Measurements from ENCODE around the gene SYTL1.

Gene SYTL1

GRCh38 chr1:27393641-27394281, 51.9 kb downstream of the SYTL1 start:
- H3K27me3 ChIP-seq (ENCODE audit: control insufficient read depth, insufficient read depth, low read length) = no peaks in the 10 kb centered on the region
- no peak for TF ChIP-seq CTCF (IDR thresholded peaks at IDR 0.05)
- H3K79me2 ChIP-seq = no peaks in the 10 kb centered on the region
- no peak overlapping the region for H3K27ac ChIP-seq
- no peak overlapping the region for H3K9ac ChIP-seq
- peaks cover 4% of the 10 kb centered on the region for H3K4me1 ChIP-seq
- no peaks in the 10 kb centered on the region for H3K36me3 ChIP-seq (ENCODE audit: control insufficient read depth, insufficient read depth, low read length)
- no peaks in the 10 kb centered on the region for H3K9me3 ChIP-seq (ENCODE audit: control insufficient read depth, low read length)
- no peak overlapping the region for H3K4me3 ChIP-seq (ENCODE audit: low read depth, low read length)
- no peak overlapping the region for H3K4me2 ChIP-seq (ENCODE audit: low read length)
- H2AFZ ChIP-seq = no peak overlapping the region

GRCh38 chr1:27394282-27394658, 52.4 kb downstream of the SYTL1 start:
- H3K4me3 ChIP-seq (ENCODE audit: low read depth, low read length) = no peak overlapping the region
- H3K4me1 ChIP-seq = peaks cover 4% of the 10 kb centered on the region
- no peaks in the 10 kb centered on the region for H3K9me3 ChIP-seq (ENCODE audit: control insufficient read depth, low read length)
- no peak overlapping the region for H3K9ac ChIP-seq
- no peak overlapping the region for H3K27ac ChIP-seq
- H2AFZ ChIP-seq = no peak overlapping the region
- no peak for TF ChIP-seq CTCF (IDR thresholded peaks at IDR 0.05)
- no peaks in the 10 kb centered on the region for H3K36me3 ChIP-seq (ENCODE audit: control insufficient read depth, insufficient read depth, low read length)
- no peaks in the 10 kb centered on the region for H3K79me2 ChIP-seq
- H3K27me3 ChIP-seq (ENCODE audit: control insufficient read depth, insufficient read depth, low read length) = no peaks in the 10 kb centered on the region
- no peak overlapping the region for H3K4me2 ChIP-seq (ENCODE audit: low read length)

- no peaks in the 10 kb centered on the region for H3K27me3 ChIP-seq (ENCODE audit: control insufficient read depth, insufficient read depth, low read length)
- no peak overlapping the region for H3K27ac ChIP-seq
These were observed 53.1 kb downstream of the SYTL1 start for GRCh38 chr1:27394925-27395324.

GRCh38 chr1:27395441-27396195, 53.8 kb downstream of the SYTL1 start:
- Histone ChIP-seq H3K4me1 (peaks cover 4% of the 10 kb centered on the region), H3K27ac (no peak overlapping the region), H3K27me3 (ENCODE audit: control insufficient read depth, insufficient read depth, low read length) (no peaks in the 10 kb centered on the region), H3K4me3 (ENCODE audit: low read depth, low read length) (no peak overlapping the region), H3K9me3 (ENCODE audit: control insufficient read depth, low read length) (no peaks in the 10 kb centered on the region), H3K79me2 (no peaks in the 10 kb centered on the region), H2AFZ (no peak overlapping the region), H3K9ac (no peak overlapping the region), H3K36me3 (ENCODE audit: control insufficient read depth, insufficient read depth, low read length) (no peaks in the 10 kb centered on the region), H3K4me2 (ENCODE audit: low read length) (no peak overlapping the region)
- TF ChIP-seq CTCF (IDR thresholded peaks at IDR 0.05) = peak; percentile 87

More at GRCh38 chr1:27394925-27395324, 53.1 kb downstream of the SYTL1 start:
- Histone ChIP-seq H3K4me3 (ENCODE audit: low read depth, low read length) (no peak overlapping the region), H3K9me3 (ENCODE audit: control insufficient read depth, low read length) (no peaks in the 10 kb centered on the region), H3K79me2 (no peaks in the 10 kb centered on the region), H3K9ac (no peak overlapping the region), H2AFZ (peak overlapping the region; percentile 33), H3K4me1 (peaks cover 4% of the 10 kb centered on the region), H3K4me2 (ENCODE audit: low read length) (no peak overlapping the region), H3K36me3 (ENCODE audit: control insufficient read depth, insufficient read depth, low read length) (no peaks in the 10 kb centered on the region)
- no peak for TF ChIP-seq CTCF (IDR thresholded peaks at IDR 0.05)
